PC-9 (cell line): ENCODE measurements around the gene FAT1.

Experiments
- EZH2 ChIP-seq: fragments of 200-600 bp; sonication (generic); IDR thresholded peaks from 2 replicates; pipeline ENCODE4 v1.8.0; 2017; ENCODE audit warnings: antibody characterized with exemption, low read depth
- TF ChIP-seq, protein P1 (sequence below): fragments of 200-600 bp; sonication (generic); conservative IDR thresholded peaks from 2 replicates; pipeline ENCODE4 v1.6.1; 2017; ENCODE audit warnings: mixed run types, antibody characterized with exemption, mild to moderate bottlenecking, moderate library complexity

DNA sequence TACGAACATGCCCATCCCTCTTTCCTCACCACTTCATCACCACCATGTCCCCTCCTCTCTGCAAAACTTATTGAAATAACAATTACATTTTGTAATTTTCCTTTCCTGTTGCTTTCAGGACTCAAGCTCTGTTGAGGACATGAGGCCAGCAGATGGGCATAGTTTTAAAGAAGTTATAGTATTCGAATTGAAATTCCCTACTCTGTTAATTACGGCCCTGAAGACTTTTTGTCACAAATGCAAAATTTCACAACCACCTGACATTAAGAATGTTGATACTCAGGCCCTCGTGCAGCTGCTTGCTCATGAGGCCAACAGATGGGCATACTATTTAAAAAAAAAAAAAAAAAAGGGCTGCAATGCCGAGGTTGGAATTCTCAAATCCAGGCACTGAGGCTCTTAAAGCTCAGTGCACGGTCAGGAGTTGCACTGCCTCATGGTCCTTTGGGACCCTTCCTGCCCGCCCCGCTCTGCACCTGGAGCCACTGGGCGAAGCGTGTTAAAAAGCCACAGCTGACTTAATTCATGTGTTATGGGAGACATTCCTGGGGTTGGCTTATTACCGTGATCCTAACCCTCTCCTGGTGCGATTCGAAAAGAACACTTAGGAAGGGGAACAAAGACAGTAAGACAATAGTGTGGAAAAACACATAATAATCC is 34.2 kb upstream of the FAT1 start:
- no peak for TF ChIP-seq EZH2
- TF ChIP-seq, protein P1, sequence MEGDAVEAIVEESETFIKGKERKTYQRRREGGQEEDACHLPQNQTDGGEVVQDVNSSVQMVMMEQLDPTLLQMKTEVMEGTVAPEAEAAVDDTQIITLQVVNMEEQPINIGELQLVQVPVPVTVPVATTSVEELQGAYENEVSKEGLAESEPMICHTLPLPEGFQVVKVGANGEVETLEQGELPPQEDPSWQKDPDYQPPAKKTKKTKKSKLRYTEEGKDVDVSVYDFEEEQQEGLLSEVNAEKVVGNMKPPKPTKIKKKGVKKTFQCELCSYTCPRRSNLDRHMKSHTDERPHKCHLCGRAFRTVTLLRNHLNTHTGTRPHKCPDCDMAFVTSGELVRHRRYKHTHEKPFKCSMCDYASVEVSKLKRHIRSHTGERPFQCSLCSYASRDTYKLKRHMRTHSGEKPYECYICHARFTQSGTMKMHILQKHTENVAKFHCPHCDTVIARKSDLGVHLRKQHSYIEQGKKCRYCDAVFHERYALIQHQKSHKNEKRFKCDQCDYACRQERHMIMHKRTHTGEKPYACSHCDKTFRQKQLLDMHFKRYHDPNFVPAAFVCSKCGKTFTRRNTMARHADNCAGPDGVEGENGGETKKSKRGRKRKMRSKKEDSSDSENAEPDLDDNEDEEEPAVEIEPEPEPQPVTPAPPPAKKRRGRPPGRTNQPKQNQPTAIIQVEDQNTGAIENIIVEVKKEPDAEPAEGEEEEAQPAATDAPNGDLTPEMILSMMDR = no peak
